DOHH2 (cell line): ENCODE measurements around the gene KRTAP1-3.
"Not testable (repeated sequence)": the region's sequence is repeated elsewhere in the genome, so short reads cannot be mapped to it uniquely, and the experiment has no call there.

Source experiments
- EZH2phosphoT487 ChIP-seq: fragments of 200-600 bp; sonication (generic); IDR thresholded peaks from 2 replicates; pipeline ENCODE4 v1.6.1; 2017; ENCODE audit warnings: borderline replicate concordance, mild to moderate bottlenecking, antibody characterized with exemption, low read length, moderate library complexity, mixed read lengths
- TF ChIP-seq, protein P1 (sequence below): fragments of 200-600 bp; sonication (generic); IDR thresholded peaks from one replicate; pipeline ENCODE4 v1.5.1; 2014; ENCODE audit warnings: antibody characterized with exemption, mild to moderate bottlenecking, low read depth, low read length; ENCODE audit not compliant: poor library complexity, severe bottlenecking

- TF ChIP-seq, protein P1, sequence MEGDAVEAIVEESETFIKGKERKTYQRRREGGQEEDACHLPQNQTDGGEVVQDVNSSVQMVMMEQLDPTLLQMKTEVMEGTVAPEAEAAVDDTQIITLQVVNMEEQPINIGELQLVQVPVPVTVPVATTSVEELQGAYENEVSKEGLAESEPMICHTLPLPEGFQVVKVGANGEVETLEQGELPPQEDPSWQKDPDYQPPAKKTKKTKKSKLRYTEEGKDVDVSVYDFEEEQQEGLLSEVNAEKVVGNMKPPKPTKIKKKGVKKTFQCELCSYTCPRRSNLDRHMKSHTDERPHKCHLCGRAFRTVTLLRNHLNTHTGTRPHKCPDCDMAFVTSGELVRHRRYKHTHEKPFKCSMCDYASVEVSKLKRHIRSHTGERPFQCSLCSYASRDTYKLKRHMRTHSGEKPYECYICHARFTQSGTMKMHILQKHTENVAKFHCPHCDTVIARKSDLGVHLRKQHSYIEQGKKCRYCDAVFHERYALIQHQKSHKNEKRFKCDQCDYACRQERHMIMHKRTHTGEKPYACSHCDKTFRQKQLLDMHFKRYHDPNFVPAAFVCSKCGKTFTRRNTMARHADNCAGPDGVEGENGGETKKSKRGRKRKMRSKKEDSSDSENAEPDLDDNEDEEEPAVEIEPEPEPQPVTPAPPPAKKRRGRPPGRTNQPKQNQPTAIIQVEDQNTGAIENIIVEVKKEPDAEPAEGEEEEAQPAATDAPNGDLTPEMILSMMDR, result not testable (repeated sequence)
- TF ChIP-seq EZH2phosphoT487, result not testable (repeated sequence)
These were observed 30.5 kb upstream of the KRTAP1-3 start for GRCh38 chr17:41065016-41065689.
